ENCODE results near the gene IL19. TPM values are rescaled to one million over a fixed set of nuclear protein-coding genes. Genes with fewer than 3 reads are reported as not detected.

Gene IL19
- total RNA-seq, 2 experiments from 2014 or later, result 0.21 TPM; not detected in 1

DNA sequence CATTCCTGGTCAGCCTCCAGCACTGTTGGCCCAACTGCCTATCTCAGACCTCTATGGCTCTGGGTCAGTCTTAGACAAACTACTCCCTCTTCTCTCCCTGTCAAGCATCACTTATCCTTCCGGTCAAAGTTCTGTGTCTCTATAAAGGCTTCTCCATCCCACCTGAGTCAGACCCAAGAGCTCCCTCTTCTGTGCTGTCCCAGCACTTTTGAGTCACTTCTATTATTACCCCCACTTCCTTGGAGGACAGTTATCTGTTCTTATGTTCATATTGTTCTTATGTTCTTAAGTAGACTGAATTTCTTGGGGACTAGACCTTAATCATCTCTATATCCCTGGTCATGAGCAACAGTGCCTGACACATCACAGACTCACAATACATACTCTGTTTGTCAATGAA is 30.9 kb downstream of the IL19 start:
- intact Hi-C loops (cut with micrococcal nuclease), result loop anchor here (5.0 kb wide), 1 partner anchor 329 kb away; the partner anchor contains the start of gene IKBKE
- no peak for DNase-seq
- no peaks in the 10 kb centered on the region for H3K9me3 Mint-ChIP-seq
- POLR2A ChIA-PET, result interaction anchor here (1.0 to 5.3 kb wide), 3 partner anchors 9 to 61 kb away, joined by 3 to 34 read pairs (median 30); no protein-coding TSS in a partner anchor
- H3K4me3 Mint-ChIP-seq, result peak overlapping the region; percentile 4
- peaks cover 4% of the 10 kb centered on the region for H3K36me3 Mint-ChIP-seq
- CTCF ChIA-PET, result interaction anchor here (1.0 to 11.3 kb wide), 5 partner anchors 9 to 111 kb away, joined by 3 to 315 read pairs (median 6); no protein-coding TSS in a partner anchor
- H3K27ac Mint-ChIP-seq, result peak overlapping the region; percentile 59
- H3K4me1 Mint-ChIP-seq (ENCODE audit: low read depth), result peaks cover 75% of the 10 kb centered on the region
- peaks cover 14% of the 10 kb centered on the region for H3K27me3 Mint-ChIP-seq

GRCh38 chr1:206802401-206802800 is 31.8 kb downstream of the IL19 start:
- no peak for DNase-seq
- CTCF ChIA-PET, result interaction anchor here (1.0 to 11.3 kb wide), 6 partner anchors 8 to 67 kb away, joined by 3 to 315 read pairs (median 6); no protein-coding TSS in a partner anchor
- Mint-ChIP-seq H3K27ac (peak overlapping the region; percentile 66), H3K36me3 (peaks cover 4% of the 10 kb centered on the region), H3K27me3 (peaks cover 13% of the 10 kb centered on the region), H3K9me3 (no peaks in the 10 kb centered on the region), H3K4me1 (ENCODE audit: low read depth) (peaks cover 84% of the 10 kb centered on the region), H3K4me3 (peak overlapping the region; percentile 35)
- intact Hi-C loops (cut with micrococcal nuclease), result loop anchor here (2.0 to 5.0 kb wide), 2 partner anchors 330 to 698 kb away; partner anchors contain the start of gene IKBKE
- POLR2A ChIA-PET, result interaction anchor here (0.6 to 5.3 kb wide), 7 partner anchors 10 to 98 kb away, joined by 3 to 44 read pairs (median 16); partner anchors contain the start of gene IL19

DNA sequence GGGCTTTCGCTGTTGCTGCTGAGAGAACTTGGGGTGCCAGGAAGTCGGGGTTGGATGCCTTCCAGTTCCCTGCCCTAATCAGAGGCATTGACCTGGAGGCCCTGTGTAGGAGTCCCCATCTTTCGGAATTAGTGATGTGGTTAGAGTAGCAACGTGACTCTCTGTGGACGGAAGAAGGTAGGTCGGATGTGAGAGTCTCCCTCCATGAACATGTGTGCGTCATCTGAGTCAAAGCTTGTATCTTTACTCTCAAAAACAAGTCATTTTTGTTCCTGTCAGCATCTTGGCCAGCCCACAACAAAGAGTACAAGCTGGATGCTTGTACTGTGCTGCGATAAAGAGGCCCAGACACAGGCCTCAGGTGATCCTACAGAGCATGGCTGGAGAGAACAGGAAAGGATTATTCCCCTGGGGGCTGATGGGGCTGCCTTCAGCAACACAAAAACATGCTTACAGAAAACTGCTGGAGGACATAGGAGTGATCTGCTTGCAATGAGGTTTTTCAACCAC is 32.7 kb downstream of the IL19 start:
- Mint-ChIP-seq H3K9me3 (no peaks in the 10 kb centered on the region), H3K4me3 (peak overlapping the region; percentile 35), H3K4me1 (ENCODE audit: low read depth) (peaks cover 79% of the 10 kb centered on the region), H3K36me3 (peaks cover 4% of the 10 kb centered on the region), H3K27me3 (peaks cover 13% of the 10 kb centered on the region), H3K27ac (peak overlapping the region; percentile 66)
- DNase-seq, result peak; percentile 89
- intact Hi-C loops (cut with micrococcal nuclease), result loop anchor here (1.0 to 5.0 kb wide), 9 partner anchors 9 to 698 kb away; partner anchors contain the start of gene IKBKE
- ChIA-PET CTCF (interaction anchor here (0.6 to 11.3 kb wide), 16 partner anchors 9 to 168 kb away, joined by 3 to 315 read pairs (median 6); partner anchors contain the start of genes DYRK3 and FCMR), POLR2A (interaction anchor here (0.7 to 5.3 kb wide), 14 partner anchors 8 to 247 kb away, joined by 3 to 44 read pairs (median 6); partner anchors contain the start of gene IL19)

- CTCF ChIA-PET, result interaction anchor here (1.3 to 11.3 kb wide), 13 partner anchors 10 to 129 kb away, joined by 3 to 315 read pairs (median 8); no protein-coding TSS in a partner anchor
- peaks cover 9% of the 10 kb centered on the region for H3K27me3 Mint-ChIP-seq
- H3K4me3 Mint-ChIP-seq, result no peak overlapping the region
- H3K9me3 Mint-ChIP-seq, result no peaks in the 10 kb centered on the region
- DNase-seq, result no peak
- H3K27ac Mint-ChIP-seq, result peak overlapping the region; percentile 66
- H3K4me1 Mint-ChIP-seq (ENCODE audit: low read depth), result peaks cover 76% of the 10 kb centered on the region
- intact Hi-C loops (cut with micrococcal nuclease), result loop anchor here (5.0 kb wide), 1 partner anchor 332 kb away; the partner anchor contains the start of gene IKBKE
- POLR2A ChIA-PET, result interaction anchor here (0.7 to 5.3 kb wide), 9 partner anchors 9 to 97 kb away, joined by 3 to 44 read pairs (median 16); partner anchors contain the start of genes IL10 and IL19
- peaks cover 4% of the 10 kb centered on the region for H3K36me3 Mint-ChIP-seq
These were observed 33.7 kb downstream of the IL19 start for GRCh38 chr1:206804156-206804737.

DNA sequence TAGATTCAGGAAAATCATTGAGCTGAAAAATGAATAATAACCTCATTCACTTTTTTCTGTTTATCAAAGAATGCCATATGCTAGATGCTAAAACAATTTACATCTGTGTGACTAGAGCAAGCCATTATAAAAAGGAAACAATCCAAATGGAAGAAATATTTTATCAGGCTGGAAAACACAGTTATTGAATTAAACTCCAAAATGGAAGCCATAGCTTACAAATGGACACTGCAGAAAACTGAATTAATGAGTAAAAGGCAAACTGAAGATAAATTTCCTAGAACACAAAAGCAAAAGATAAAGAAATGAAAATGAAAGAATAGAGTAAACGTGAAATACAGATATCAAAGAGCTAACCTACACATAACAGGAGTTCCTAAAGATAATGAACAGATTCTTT is 34.8 kb downstream of the IL19 start:
- H3K4me3 Mint-ChIP-seq, result no peak overlapping the region

GRCh38 chr1:206808615-206809014 is 38.0 kb downstream of the IL19 start:
- intact Hi-C loops (cut with micrococcal nuclease), result loop anchor here (1.0 to 2.0 kb wide), 7 partner anchors 74 to 200 kb away; partner anchors contain the start of gene DYRK3
- Mint-ChIP-seq H3K9me3 (peaks cover 13% of the 10 kb centered on the region), H3K4me1 (ENCODE audit: low read depth) (peaks cover 45% of the 10 kb centered on the region), H3K27me3 (no peaks in the 10 kb centered on the region), H3K27ac (peak overlapping the region; percentile 3), H3K4me3 (no peak overlapping the region), H3K36me3 (peaks cover 2% of the 10 kb centered on the region)
- peak; percentile 66 for DNase-seq
- CTCF ChIA-PET, result interaction anchor here (0.6 to 11.3 kb wide), 50 partner anchors 8 to 271 kb away, joined by 3 to 315 read pairs (median 6); partner anchors contain the start of genes DYRK3, EIF2D, FCMR and IL10
- POLR2A ChIA-PET, result interaction anchor here (0.7 to 1.7 kb wide), 3 partner anchors 72 to 80 kb away, joined by 3 to 7 read pairs (median 3); no protein-coding TSS in a partner anchor

More for the DNA sequence above, 34.8 kb downstream of the IL19 start:
- intact Hi-C loops (cut with micrococcal nuclease), result no loop called here
- ChIA-PET CTCF (interaction anchor here (0.8 to 11.3 kb wide), 12 partner anchors 12 to 141 kb away, joined by 3 to 315 read pairs (median 4); no protein-coding TSS in a partner anchor), POLR2A (interaction anchor here (0.9 to 5.3 kb wide), 8 partner anchors 12 to 69 kb away, joined by 3 to 44 read pairs (median 10); partner anchors contain the start of genes IL10 and IL19)
- H3K9me3 Mint-ChIP-seq, result no peaks in the 10 kb centered on the region
- no peak overlapping the region for H3K27ac Mint-ChIP-seq
- DNase-seq, result no peak
- H3K4me1 Mint-ChIP-seq (ENCODE audit: low read depth), result peaks cover 73% of the 10 kb centered on the region
- H3K36me3 Mint-ChIP-seq, result peaks cover 2% of the 10 kb centered on the region
- H3K27me3 Mint-ChIP-seq, result peaks cover 7% of the 10 kb centered on the region

- Mint-ChIP-seq H3K4me1 (ENCODE audit: low read depth) (peaks cover 36% of the 10 kb centered on the region), H3K9me3 (peaks cover 13% of the 10 kb centered on the region), H3K27me3 (no peaks in the 10 kb centered on the region), H3K27ac (no peak overlapping the region), H3K4me3 (no peak overlapping the region), H3K36me3 (peaks cover 2% of the 10 kb centered on the region)
- CTCF ChIA-PET, result interaction anchor here (0.6 to 11.3 kb wide), 65 partner anchors 7 to 270 kb away, joined by 3 to 315 read pairs (median 6); partner anchors contain the start of genes DYRK3, EIF2D, FCMR and IL10
- POLR2A ChIA-PET, result interaction anchor here (1.7 kb wide), 1 partner anchor 75 kb away, joined by 7 read pairs; no protein-coding TSS in a partner anchor
- DNase-seq, result peak; percentile 57
- intact Hi-C loops (cut with micrococcal nuclease), result loop anchor here (1.0 to 2.0 kb wide), 4 partner anchors 103 to 201 kb away; partner anchors contain the start of gene DYRK3
These were observed 39.0 kb downstream of the IL19 start for GRCh38 chr1:206809504-206810084.

DNA sequence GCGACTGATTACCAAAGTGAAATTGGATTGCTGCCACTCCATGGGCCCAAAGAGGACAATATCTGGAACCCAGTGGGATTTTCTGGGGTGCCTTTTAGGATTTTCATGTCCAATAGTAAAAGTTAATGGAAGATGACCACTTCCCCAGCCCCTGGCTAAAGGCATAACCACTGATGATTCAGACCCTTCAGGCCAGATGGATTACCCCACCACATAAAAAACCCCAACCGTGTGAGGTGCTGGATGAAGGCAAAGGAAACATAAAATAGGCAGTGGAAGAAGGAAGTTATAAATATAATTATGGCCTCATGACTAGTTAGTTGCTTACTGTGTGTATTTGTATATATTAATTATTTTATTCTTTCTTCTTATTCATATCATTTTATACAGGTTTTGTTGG is 41.9 kb downstream of the IL19 start:
- intact Hi-C loops (cut with micrococcal nuclease), result no loop called here
- no peak for DNase-seq
- H3K4me1 Mint-ChIP-seq (ENCODE audit: low read depth), result peaks cover 34% of the 10 kb centered on the region
- H3K27me3 Mint-ChIP-seq, result no peaks in the 10 kb centered on the region
- peaks cover 13% of the 10 kb centered on the region for H3K9me3 Mint-ChIP-seq
- peaks cover 2% of the 10 kb centered on the region for H3K36me3 Mint-ChIP-seq
- H3K27ac Mint-ChIP-seq, result no peak overlapping the region
- H3K4me3 Mint-ChIP-seq, result no peak overlapping the region
- ChIA-PET POLR2A (no interaction called here), CTCF (interaction anchor here (0.7 to 9.7 kb wide), 4 partner anchors 78 to 121 kb away, joined by 3 to 137 read pairs (median 57); no protein-coding TSS in a partner anchor)

DNA sequence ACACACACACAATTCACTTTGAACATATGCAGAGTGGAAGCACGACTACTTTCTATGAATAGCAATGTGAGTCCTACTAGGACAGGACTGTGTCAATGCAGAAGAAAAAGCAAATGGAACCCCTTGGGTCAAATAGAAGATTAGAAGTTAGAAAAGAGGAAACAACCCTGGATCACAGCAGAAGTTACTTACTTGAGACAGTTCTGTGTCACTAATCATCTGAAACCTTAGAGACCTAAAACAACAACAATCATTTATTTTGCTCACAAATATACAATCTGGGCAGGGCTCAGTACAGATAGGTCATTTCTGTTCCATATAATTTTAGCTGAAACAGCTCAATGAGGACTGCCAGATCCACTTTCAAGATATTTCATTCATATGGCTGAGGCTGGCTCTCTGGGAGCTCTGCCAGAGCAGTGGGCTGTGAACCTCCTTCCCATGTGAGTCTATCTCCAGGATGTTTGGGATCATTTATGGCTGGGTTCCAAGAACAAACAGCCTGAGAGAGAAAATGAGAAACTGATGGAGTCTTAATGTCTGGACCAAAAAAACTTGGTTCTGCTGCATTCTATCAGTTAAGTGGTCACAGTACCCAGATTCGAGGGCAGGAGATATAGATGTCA is 44.3 kb downstream of the IL19 start:
- peaks cover 2% of the 10 kb centered on the region for H3K36me3 Mint-ChIP-seq
- POLR2A ChIA-PET, result interaction anchor here (0.6 kb wide), 1 partner anchor 13 kb away, joined by 3 read pairs; no protein-coding TSS in a partner anchor
- intact Hi-C loops (cut with micrococcal nuclease), result no loop called here
- no peak for DNase-seq
- H3K4me1 Mint-ChIP-seq (ENCODE audit: low read depth), result peaks cover 26% of the 10 kb centered on the region
- CTCF ChIA-PET, result interaction anchor here (1.0 to 2.2 kb wide), 2 partner anchors 88 to 151 kb away, joined by 3 to 8 read pairs; no protein-coding TSS in a partner anchor
- no peak overlapping the region for H3K4me3 Mint-ChIP-seq
- H3K9me3 Mint-ChIP-seq, result peaks cover 13% of the 10 kb centered on the region
- no peak overlapping the region for H3K27ac Mint-ChIP-seq
- no peaks in the 10 kb centered on the region for H3K27me3 Mint-ChIP-seq

- peak overlapping the region; percentile 20 for H3K4me3 Mint-ChIP-seq
- H3K27ac Mint-ChIP-seq, result peak overlapping the region; percentile 77
- DNase-seq, result peak; percentile 43
These were observed 46.1 kb downstream of the IL19 start for GRCh38 chr1:206816390-206817287.

More at GRCh38 chr1:206816390-206817287, 46.1 kb downstream of the IL19 start:
- intact Hi-C loops (cut with micrococcal nuclease), result loop anchor here (1.0 to 2.0 kb wide), 4 partner anchors 13 to 60 kb away; partner anchors contain the start of gene IL20
- CTCF ChIA-PET, result interaction anchor here (0.8 to 2.5 kb wide), 21 partner anchors 8 to 181 kb away, joined by 3 to 18 read pairs (median 5); partner anchors contain the start of genes DYRK3 and IL24
- H3K36me3 Mint-ChIP-seq, result peaks cover 2% of the 10 kb centered on the region
- H3K4me1 Mint-ChIP-seq (ENCODE audit: low read depth), result peaks cover 26% of the 10 kb centered on the region
- peaks cover 13% of the 10 kb centered on the region for H3K9me3 Mint-ChIP-seq
- H3K27me3 Mint-ChIP-seq, result no peaks in the 10 kb centered on the region
- POLR2A ChIA-PET, result interaction anchor here (0.5 to 1.3 kb wide), 7 partner anchors 12 to 224 kb away, joined by 3 to 8 read pairs (median 4); no protein-coding TSS in a partner anchor
